Measurements from ENCODE around the gene GPHA2. TPM values are rescaled to one million over a fixed set of nuclear protein-coding genes. Genes with fewer than 3 reads are reported as not detected.

GPHA2 gene
- total and polyA plus RNA-seq, 2 of the 13 experiments (the other 11 are each of a cell fraction or from before 2014, with no cell fraction given), result 13.0 to 19.1 TPM

GRCh38 chr11:64885367-64886286, 50.1 kb downstream of the GPHA2 start (continued):
- TF ChIP-seq ZNF878 (CRISPR knock-in tag; IDR thresholded peaks at IDR 0.05) (0 out of 2 replicates have a peak, but pooled peaks have one; percentile 49), ZNF841 (CRISPR knock-in tag; IDR thresholded peaks at IDR 0.05; ENCODE audit: borderline replicate concordance) (0 out of 2 replicates have a peak, but pooled peaks have one; percentile 22), NONO (IDR thresholded peaks at IDR 0.05) (no peak), NONO (CRISPR knock-in tag; conservative IDR thresholded peaks at IDR 0.05) (peak; percentile 41; the same call in 1 of the 2 replicates), GABPA (IDR thresholded peaks at IDR 0.05; ENCODE audit: low read depth, low read length) (no peak), GABPA (CRISPR knock-in tag; IDR thresholded peaks at IDR 0.05; ENCODE audit: low read depth) (peak; percentile 35), HMG20A (CRISPR knock-in tag; IDR thresholded peaks at IDR 0.05; ENCODE audit: borderline replicate concordance) (peak; percentile 40; the same call in 1 of the 2 replicates), MED1 (CRISPR knock-in tag; IDR thresholded peaks at IDR 0.05) (peak; percentile 56; the same call in 1 of the 2 replicates), CEBPG (CRISPR knock-in tag; IDR thresholded peaks at IDR 0.05) (peak; percentile 90), MYC (CRISPR knock-in tag; IDR thresholded peaks at IDR 0.05; ENCODE audit: borderline replicate concordance) (peak; percentile 63; the same call in 1 of the 2 replicates), FOXK1 (CRISPR knock-in tag; IDR thresholded peaks at IDR 0.05; ENCODE audit: borderline replicate concordance, low read depth) (peak; percentile 32; the same call in 1 of the 2 replicates), SIN3A (IDR thresholded peaks at IDR 0.05; ENCODE audit: borderline replicate concordance, low read depth, low read length) (no peak), SOX5 (CRISPR knock-in tag; IDR thresholded peaks at IDR 0.05; ENCODE audit: borderline replicate concordance) (peak; percentile 80), MYNN (CRISPR knock-in tag; IDR thresholded peaks at IDR 0.05; ENCODE audit: low read depth) (no peak), ZNF235 (CRISPR knock-in tag; IDR thresholded peaks at IDR 0.05; ENCODE audit: borderline replicate concordance) (no peak), ZNF776 (CRISPR knock-in tag; IDR thresholded peaks at IDR 0.05) (no peak), THAP11 (CRISPR knock-in tag; IDR thresholded peaks at IDR 0.05) (peak; percentile 58; the same call in 1 of the 2 replicates), TEAD3 (CRISPR knock-in tag; optimal IDR thresholded peaks at IDR 0.05; ENCODE audit: borderline replicate concordance) (peak; percentile 42), ZBTB20 (CRISPR knock-in tag; IDR thresholded peaks at IDR 0.05; ENCODE audit: borderline replicate concordance, low read depth) (peak; percentile 96; the same call in 1 of the 2 replicates), ZKSCAN5 (CRISPR knock-in tag; IDR thresholded peaks at IDR 0.05) (no peak), NFIB (CRISPR knock-in tag; IDR thresholded peaks at IDR 0.05; ENCODE audit: borderline replicate concordance) (no peak), MYPOP (CRISPR knock-in tag; IDR thresholded peaks at IDR 0.05) (peak; percentile 74; the same call in 1 of the 2 replicates), MIER3 (CRISPR knock-in tag; IDR thresholded peaks at IDR 0.05; ENCODE audit: borderline replicate concordance) (peak; percentile 26; the same call in 1 of the 2 replicates), NR2F6 (IDR thresholded peaks at IDR 0.05) (peak; percentile 28; the same call in 1 of the 2 replicates), NR2F6 (CRISPR knock-in tag; IDR thresholded peaks at IDR 0.05) (0 out of 2 replicates have a peak, but pooled peaks have one; percentile 8), ZNF639 (CRISPR knock-in tag; conservative IDR thresholded peaks at IDR 0.05) (0 out of 2 replicates have a peak, but pooled peaks have one; percentile 23), ZMAT3 (CRISPR knock-in tag; conservative IDR thresholded peaks at IDR 0.05) (peak; percentile 74; the same call in 1 of the 2 replicates), FOXP1 (IDR thresholded peaks at IDR 0.05) (no peak), FOXP1 (CRISPR knock-in tag; IDR thresholded peaks at IDR 0.05) (peak; percentile 43; the same call in 1 of the 2 replicates), BCL6 (CRISPR knock-in tag; IDR thresholded peaks at IDR 0.05) (peak; percentile 81), NR2C2 (CRISPR knock-in tag; IDR thresholded peaks at IDR 0.05; ENCODE audit: borderline replicate concordance) (peak; percentile 16; the same call in 1 of the 2 replicates)

All from HepG2 (cell line).